Kidney (tissue), 14 donors: ENCODE data around the gene ATG101. TPM values are rescaled to one million over a fixed set of nuclear protein-coding genes. Genes with fewer than 3 reads are reported as not detected.

Experiments used
- DNase-seq, 5 donors: peaks; one replicate each; pipeline ENCODE4 v3.0.0-alpha.2; 2013 to 2020
- FAIRE-seq: peaks from 2 replicates; lab custom pipeline; 2012; peaks lifted over from hg19 to GRCh38; lab: Jason Lieb, UNC
- H3K27ac ChIP-seq, 2 donors: one replicate each; pipeline ENCODE4 v1.7.0; 2013; ENCODE audit warnings: low read depth in 2 of 2, low read length in 2 of 2, inconsistent platforms in 1 of 2
- H3K27me3 ChIP-seq: one replicate; pipeline ENCODE4 v1.7.1; 2013; ENCODE audit warnings: low read length, inconsistent platforms; ENCODE audit not compliant: control insufficient read depth, insufficient read depth
- H3K36me3 ChIP-seq, 3 donors: one replicate each; pipeline versions ENCODE4 v1.7.0 to v1.7.1; 2013; ENCODE audit warnings: low read length in 3 of 3, control low read depth in 1 of 3, inconsistent platforms in 1 of 3; ENCODE audit not compliant: insufficient read depth in 3 of 3, control insufficient read depth in 2 of 3
- H3K4me1 ChIP-seq, 3 donors: one replicate each; pipeline versions ENCODE4 v1.7.0 to v1.7.1; 2013; ENCODE audit warnings: low read length in 3 of 3, inconsistent platforms in 1 of 3, low read depth in 1 of 3; ENCODE audit not compliant: control insufficient read depth in 2 of 3, insufficient read depth in 2 of 3
- H3K4me3 ChIP-seq, 3 donors: one replicate each; pipeline versions ENCODE4 v1.7.0 to v1.8.1; 2013; ENCODE audit warnings: low read length in 3 of 3, control low read depth in 1 of 3, inconsistent platforms in 1 of 3
- H3K9ac ChIP-seq, 3 donors: one replicate each; pipeline versions ENCODE4 v1.7.0 to v1.7.1; 2013; ENCODE audit warnings: low read length in 3 of 3, control low read depth in 1 of 3, inconsistent platforms in 1 of 3
- H3K9me3 ChIP-seq, 3 donors: one replicate each; pipeline versions ENCODE4 v1.7.0 to v1.7.1; 2013; ENCODE audit warnings: low read length in 3 of 3, control low read depth in 1 of 3, inconsistent platforms in 1 of 3; ENCODE audit not compliant: control insufficient read depth in 2 of 3, insufficient read depth in 1 of 3
- CTCF ChIP-seq: IDR thresholded peaks from 3 replicates; pipeline ENCODE4 v1.5.1; 2012; ENCODE audit warnings: mild to moderate bottlenecking, moderate library complexity, borderline replicate concordance; ENCODE audit not compliant: insufficient read depth; ENCODE audit errors: extremely low read depth
- intact Hi-C: fragments of 100-400 bp; cut with DNase I; formaldehyde crosslinking; loops from one replicate; pipeline ENCODE4 v1.11.1; 2022
- polyA plus RNA-seq: library from polyadenylated mRNA; stranded (reverse); fragments of 350-450 nt; fragmentation: Illumina TruSeq; extraction: RNeasy Lipid Tissue Mini Kit (QIAGEN cat#74804); gene quantifications from one replicate; pipeline ENCODE4 v1.2.3, GENCODE V29; 2014; ENCODE audit warnings: low read depth, low replicate concordance; ENCODE audit not compliant: insufficient read depth
- total RNA-seq: library from RNA; stranded (reverse); fragmentation: NEBNext Ultra II Directional; extraction: Animal tissue kit (Norgen Biotek cat#: 25700); gene quantifications from one replicate; pipeline ENCODE4 v1.2.1, GENCODE V29; 2021
- donor health status: control.
- donor health status: control.
- donor health status: control.
- donor health status: control.
- donor health status: control.
- donor health status: DM: yes; HTN: yes; CAD: no.
- donor health status: Normal renal cell carcinoma (clear cell type).

The ATG101 gene
- total and polyA plus RNA-seq, 2 donors from 2014 or later = 32.1 to 53.0 TPM

DNA sequence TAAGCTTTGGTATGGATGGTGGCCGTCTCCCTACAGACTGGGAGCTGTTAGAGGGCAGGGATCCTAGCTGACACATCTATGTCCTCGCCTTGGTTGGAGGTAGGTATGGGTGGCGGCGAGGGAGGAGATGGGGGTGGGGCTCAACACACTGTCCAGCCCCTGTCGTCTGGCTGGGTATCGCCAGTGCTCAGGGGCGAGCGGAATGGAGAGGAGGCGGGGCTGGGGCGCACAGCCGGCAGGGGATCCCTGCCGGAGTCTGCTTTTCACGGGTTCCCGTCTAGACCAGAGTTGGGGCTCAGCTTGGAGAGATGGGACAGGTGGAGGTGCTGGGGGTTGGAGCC is 47.0 kb upstream of the ATG101 start:
- Histone ChIP-seq H3K4me3 (peak overlapping the region in 1 of 3 donors; percentile 58), H3K4me1 (peaks cover 0 to 9% (median 6%) of the 10 kb centered on the region in 3 donors), H3K9ac (no peak overlapping the region), H3K9me3 (no peaks in the 10 kb centered on the region), H3K27ac (no peak overlapping the region), H3K36me3 (no peaks in the 10 kb centered on the region), H3K27me3 (no peaks in the 10 kb centered on the region)
- DNase-seq (peak in 1 of 5 donors; percentile 77), FAIRE-seq (no peak)
- no peak for TF ChIP-seq CTCF
- intact Hi-C loops = loop anchor here (10.0 kb wide), 1 partner anchor 52 kb away; the partner anchor contains the start of gene SMIM41

DNA sequence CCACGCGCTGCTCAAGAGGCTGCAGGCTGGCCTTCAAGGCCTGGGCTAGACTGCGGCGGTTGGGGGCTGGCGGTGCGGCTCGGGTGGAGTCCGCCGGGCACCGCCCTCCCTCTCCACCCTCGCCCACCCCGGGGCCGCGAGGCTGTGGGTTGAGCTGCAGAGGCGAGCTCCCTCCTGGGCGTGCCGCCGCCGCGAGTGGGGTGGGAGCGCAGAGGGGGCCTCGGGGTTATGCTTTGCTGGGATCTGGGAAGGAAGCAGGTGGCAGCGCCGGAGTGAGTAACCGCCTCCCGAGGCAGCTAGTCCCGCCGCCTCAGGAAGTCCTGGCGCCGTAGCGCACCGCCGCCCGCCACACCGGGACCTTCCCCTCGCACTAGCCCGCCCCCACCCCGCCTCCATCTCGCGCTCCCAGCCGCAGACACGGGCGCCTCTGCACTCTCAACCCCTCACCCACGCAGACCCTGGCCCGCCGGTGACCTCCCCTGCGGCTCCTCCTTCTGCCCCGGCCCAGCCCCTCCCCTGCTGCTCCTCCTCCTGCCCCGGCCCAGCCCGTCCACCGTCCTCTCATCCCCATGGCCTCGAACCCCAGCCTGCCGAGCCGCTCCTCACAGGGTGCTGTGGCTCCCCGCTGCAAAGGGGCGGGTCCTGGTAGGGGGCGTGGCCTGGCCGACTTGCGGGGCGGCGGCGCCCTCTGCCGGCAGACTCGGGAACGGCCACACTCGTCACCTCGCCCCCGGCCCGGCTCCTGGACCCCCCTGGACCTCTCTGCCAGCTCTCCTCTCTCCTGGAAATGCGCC is 46.4 kb upstream of the ATG101 start:
- H3K27ac ChIP-seq = peak overlapping the region in 1 of 2 donors; percentile 49
- H3K9ac ChIP-seq = peak overlapping the region in 1 of 3 donors; percentile 69
- no peaks in the 10 kb centered on the region for H3K27me3 ChIP-seq
- H3K4me3 ChIP-seq = peak overlapping the region in 2 of 3 donors; percentile 13 to 58
- intact Hi-C loops = loop anchor here (10.0 kb wide), 1 partner anchor 51 kb away; the partner anchor contains the start of gene SMIM41
- peaks cover 0 to 9% (median 6%) of the 10 kb centered on the region in 3 donors for H3K4me1 ChIP-seq
- DNase-seq (peak; percentile 82 to 96 (median 89)), FAIRE-seq (no peak)
- no peaks in the 10 kb centered on the region for H3K9me3 ChIP-seq
- H3K36me3 ChIP-seq = no peaks in the 10 kb centered on the region
- peak; percentile 91 for TF ChIP-seq CTCF

GRCh38 chr12:52023976-52024688 is 45.6 kb upstream of the ATG101 start:
- H3K27ac ChIP-seq = peak overlapping the region in 1 of 2 donors; percentile 49
- no peak for FAIRE-seq
- peak overlapping the region in 1 of 3 donors; percentile 69 for H3K9ac ChIP-seq
- H3K36me3 ChIP-seq = no peaks in the 10 kb centered on the region
- no peaks in the 10 kb centered on the region for H3K9me3 ChIP-seq
- intact Hi-C loops = loop anchor here (10.0 kb wide), 1 partner anchor 51 kb away; the partner anchor contains the start of gene SMIM41
- no peak for TF ChIP-seq CTCF
- peaks cover 0 to 9% (median 6%) of the 10 kb centered on the region in 3 donors for H3K4me1 ChIP-seq
- DNase-seq = no peak
- peak overlapping the region in 2 of 3 donors; percentile 13 to 58 for H3K4me3 ChIP-seq
- H3K27me3 ChIP-seq = no peaks in the 10 kb centered on the region
